Endodermal cell (in vitro differentiated cells): ENCODE results near the gene AFAP1L2. TPM values are rescaled to one million over a fixed set of nuclear protein-coding genes. Genes with fewer than 3 reads are reported as not detected.

Experiments
- DNase-seq: peaks from one replicate; pipeline ENCODE4 v3.0.0-alpha.2; 2017
- H3K27ac ChIP-seq: 2 replicates; pipeline ENCODE4 v1.5.1; 2013; ENCODE audit warnings: mild to moderate bottlenecking, low read depth, low read length, moderate library complexity
- H3K27me3 ChIP-seq: 2 replicates; pipeline ENCODE4 v1.6.1; 2013; ENCODE audit warnings: mild to moderate bottlenecking, low read length, moderate library complexity; ENCODE audit not compliant: insufficient read depth, control insufficient read depth, poor library complexity, severe bottlenecking
- H3K36me3 ChIP-seq: 2 replicates; pipeline ENCODE4 v1.7.0; 2013; ENCODE audit warnings: mild to moderate bottlenecking, low read length, moderate library complexity; ENCODE audit not compliant: control insufficient read depth, insufficient read depth
- H3K4me1 ChIP-seq: one replicate; pipeline ENCODE4 v1.7.0; 2013; ENCODE audit warnings: low read length; ENCODE audit not compliant: control insufficient read depth, insufficient read depth
- H3K4me3 ChIP-seq: 2 replicates; pipeline ENCODE4 v1.5.1; 2013; ENCODE audit warnings: mild to moderate bottlenecking, low read length, moderate library complexity
- H3K9ac ChIP-seq: 2 replicates; pipeline ENCODE4 v1.6.1; 2013; ENCODE audit warnings: mild to moderate bottlenecking, low read length, moderate library complexity; ENCODE audit not compliant: poor library complexity, severe bottlenecking; ENCODE audit errors: extremely low read depth
- H3K9me3 ChIP-seq: 2 replicates; pipeline ENCODE4 v1.6.1; 2013; ENCODE audit warnings: mild to moderate bottlenecking, low read length, moderate library complexity; ENCODE audit not compliant: control insufficient read depth
- H3K27ac Mint-ChIP-seq: 2 replicates; pipeline ENCODE4 v1.8.0; 2020; ENCODE audit warnings: mixed read lengths
- H3K27me3 Mint-ChIP-seq: 2 replicates; pipeline ENCODE4 v1.8.0; 2021; ENCODE audit warnings: mild to moderate bottlenecking, mixed read lengths; ENCODE audit not compliant: insufficient read depth
- H3K36me3 Mint-ChIP-seq: 2 replicates; pipeline ENCODE4 v1.8.0; 2020; ENCODE audit warnings: low read depth, mixed read lengths
- H3K4me1 Mint-ChIP-seq: 2 replicates; pipeline ENCODE4 v1.8.0; 2020; ENCODE audit warnings: mixed read lengths
- H3K4me3 Mint-ChIP-seq: 2 replicates; pipeline ENCODE4 v1.8.0; 2020; ENCODE audit warnings: mild to moderate bottlenecking, moderate library complexity, mixed read lengths
- H3K9me3 Mint-ChIP-seq: 2 replicates; pipeline ENCODE4 v1.8.0; 2020; ENCODE audit warnings: mild to moderate bottlenecking, mixed read lengths
- WGBS, 2 experiments: methylation state at CpG; one replicate each; pipeline versions ENCODE4 v1.1.5 to v1.1.7; 2013; ENCODE audit warnings: missing lambda C conversion rate in 2 of 2, mixed read lengths in 1 of 2; ENCODE audit not compliant: insufficient coverage in 1 of 2, insufficient read length in 1 of 2; 5-methylcytosine and 5-hydroxymethylcytosine counted together
- total RNA-seq, 2 donors: library from RNA; stranded (reverse); fragmentation: NEBNext Ultra II Directional in 1 of 2; extraction: Animal tissue kit (Norgen Biotek cat#: 25700) in 1 of 2; gene quantifications; 2 replicates in 1 of 2; 3 replicates in 1 of 2; pipeline ENCODE4 v1.2.1, GENCODE V29; 2021
- TF ChIP-seq, protein P1 (sequence below): fragments of 200-600 bp; sonication (generic); conservative IDR thresholded peaks from 2 replicates; pipeline ENCODE4 v1.5.0; 2021; ENCODE audit warnings: antibody characterized with exemption, mild to moderate bottlenecking

AFAP1L2 gene
- total RNA-seq, 2 donors from 2014 or later: 1.5 to 2.2 TPM

DNA sequence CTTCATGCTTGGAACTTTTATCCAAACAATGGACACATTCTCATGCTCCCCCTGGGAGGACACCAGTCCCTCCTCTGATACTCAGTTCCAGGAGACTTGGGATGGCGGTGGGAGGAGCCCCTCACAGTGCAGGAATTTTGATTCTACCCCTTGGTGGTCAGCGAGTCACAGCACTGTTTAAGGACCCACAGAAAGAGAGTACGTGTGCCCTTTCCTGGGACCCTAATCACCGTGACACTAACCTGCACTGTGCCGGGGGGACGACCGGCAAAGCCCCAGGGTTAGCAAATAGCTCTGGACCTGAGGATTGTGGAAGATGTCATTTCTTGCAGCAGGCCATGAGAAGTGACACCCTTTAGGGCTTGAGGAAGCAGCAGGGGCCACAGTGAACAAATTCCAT lies 10.4 kb downstream of the AFAP1L2 start:
- no peaks in the 10 kb centered on the region for H3K9me3 ChIP-seq
- Mint-ChIP-seq H3K4me3 (no peak overlapping the region), H3K27ac (no peak overlapping the region), H3K27me3 (peaks cover 21% of the 10 kb centered on the region), H3K36me3 (no peaks in the 10 kb centered on the region), H3K9me3 (no peaks in the 10 kb centered on the region), H3K4me1 (peaks cover 5% of the 10 kb centered on the region)
- TF ChIP-seq, protein P1, sequence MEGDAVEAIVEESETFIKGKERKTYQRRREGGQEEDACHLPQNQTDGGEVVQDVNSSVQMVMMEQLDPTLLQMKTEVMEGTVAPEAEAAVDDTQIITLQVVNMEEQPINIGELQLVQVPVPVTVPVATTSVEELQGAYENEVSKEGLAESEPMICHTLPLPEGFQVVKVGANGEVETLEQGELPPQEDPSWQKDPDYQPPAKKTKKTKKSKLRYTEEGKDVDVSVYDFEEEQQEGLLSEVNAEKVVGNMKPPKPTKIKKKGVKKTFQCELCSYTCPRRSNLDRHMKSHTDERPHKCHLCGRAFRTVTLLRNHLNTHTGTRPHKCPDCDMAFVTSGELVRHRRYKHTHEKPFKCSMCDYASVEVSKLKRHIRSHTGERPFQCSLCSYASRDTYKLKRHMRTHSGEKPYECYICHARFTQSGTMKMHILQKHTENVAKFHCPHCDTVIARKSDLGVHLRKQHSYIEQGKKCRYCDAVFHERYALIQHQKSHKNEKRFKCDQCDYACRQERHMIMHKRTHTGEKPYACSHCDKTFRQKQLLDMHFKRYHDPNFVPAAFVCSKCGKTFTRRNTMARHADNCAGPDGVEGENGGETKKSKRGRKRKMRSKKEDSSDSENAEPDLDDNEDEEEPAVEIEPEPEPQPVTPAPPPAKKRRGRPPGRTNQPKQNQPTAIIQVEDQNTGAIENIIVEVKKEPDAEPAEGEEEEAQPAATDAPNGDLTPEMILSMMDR: no peak
- H3K27ac ChIP-seq: no peak overlapping the region
- WGBS, 2 experiments: 83 to 87% methylated on average over 7 of the region's 7 CpGs
- no peaks in the 10 kb centered on the region for H3K36me3 ChIP-seq
- no peak for DNase-seq
- no peak overlapping the region for H3K4me3 ChIP-seq
- H3K9ac ChIP-seq: no peak overlapping the region
- H3K27me3 ChIP-seq: peaks cover 14% of the 10 kb centered on the region
- no peaks in the 10 kb centered on the region for H3K4me1 ChIP-seq

DNA sequence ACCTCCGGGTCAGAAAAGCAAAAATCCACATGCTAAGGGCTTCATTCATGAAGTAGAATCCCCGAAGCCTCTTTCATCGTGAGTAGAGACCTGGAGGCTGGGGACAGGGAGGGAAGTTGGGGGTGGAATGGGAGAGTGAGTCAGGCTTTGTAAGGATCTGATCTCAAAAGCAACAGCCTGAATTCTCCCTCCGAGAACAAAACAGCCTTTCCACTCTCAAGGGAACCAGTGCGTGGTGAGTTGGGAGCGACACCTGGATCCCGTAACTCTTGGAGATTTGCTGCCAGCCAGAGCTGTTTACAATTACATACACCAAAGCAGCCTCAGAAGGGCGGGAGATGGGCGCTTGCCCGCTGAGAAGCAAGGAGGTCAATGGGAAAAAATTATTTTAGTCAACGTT lies 10.8 kb downstream of the AFAP1L2 start:
- Histone ChIP-seq H3K4me1 (no peaks in the 10 kb centered on the region), H3K9me3 (no peaks in the 10 kb centered on the region), H3K27ac (no peak overlapping the region), H3K36me3 (no peaks in the 10 kb centered on the region), H3K9ac (no peak overlapping the region), H3K4me3 (no peak overlapping the region), H3K27me3 (peaks cover 11% of the 10 kb centered on the region)
- 60 to 81% methylated on average over 1 to 11 of the region's 11 CpGs for WGBS, 2 experiments
- Mint-ChIP-seq H3K9me3 (no peaks in the 10 kb centered on the region), H3K4me1 (peaks cover 5% of the 10 kb centered on the region), H3K27me3 (peaks cover 17% of the 10 kb centered on the region), H3K4me3 (no peak overlapping the region), H3K27ac (peak overlapping the region; percentile 52), H3K36me3 (no peaks in the 10 kb centered on the region)
- DNase-seq: no peak
- TF ChIP-seq, protein P1: no peak

DNA sequence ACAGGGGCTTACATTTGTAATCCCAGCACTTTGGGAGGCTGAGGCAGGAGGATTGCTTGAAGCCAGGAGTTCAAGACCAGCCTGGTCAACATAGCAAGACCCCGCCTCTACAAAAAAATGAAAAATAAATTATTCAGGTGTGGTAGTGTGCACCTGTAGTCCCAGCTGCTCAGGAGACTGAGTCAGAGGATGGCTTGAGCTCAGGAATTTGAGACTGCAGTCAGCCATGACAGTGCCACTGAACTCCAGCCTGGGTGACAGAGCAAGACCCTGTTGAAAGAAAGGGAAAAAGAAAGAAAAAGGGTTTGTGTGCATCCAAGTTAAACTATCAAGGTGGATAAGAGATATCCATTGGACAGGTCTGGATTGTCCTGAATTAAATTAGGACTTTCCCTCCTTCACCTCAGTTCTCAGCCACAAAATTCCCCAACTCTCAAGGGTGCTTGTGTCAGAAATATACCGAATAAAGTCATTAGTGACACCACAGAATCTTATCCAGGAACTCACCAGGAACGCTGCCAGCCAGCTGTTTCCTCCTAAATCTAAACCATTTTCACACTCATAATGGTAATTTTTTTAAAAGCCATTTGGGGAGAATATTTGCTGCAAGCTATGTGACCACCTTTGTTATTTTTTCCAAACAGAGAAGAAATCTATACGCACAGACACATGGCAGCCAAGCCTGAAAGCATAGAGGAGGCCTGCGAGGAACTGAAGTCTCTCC lies 12.0 kb downstream of the AFAP1L2 start:
- no peak overlapping the region for H3K27ac ChIP-seq
- H3K4me3 Mint-ChIP-seq: no peak overlapping the region
- no peak for DNase-seq
- no peak overlapping the region for H3K9ac ChIP-seq
- H3K9me3 Mint-ChIP-seq: no peaks in the 10 kb centered on the region
- no peaks in the 10 kb centered on the region for H3K27me3 ChIP-seq
- H3K27me3 Mint-ChIP-seq: peaks cover 15% of the 10 kb centered on the region
- H3K4me1 ChIP-seq: no peaks in the 10 kb centered on the region
- no peaks in the 10 kb centered on the region for H3K36me3 Mint-ChIP-seq
- peaks cover 5% of the 10 kb centered on the region for H3K4me1 Mint-ChIP-seq
- H3K4me3 ChIP-seq: no peak overlapping the region
- no peaks in the 10 kb centered on the region for H3K9me3 ChIP-seq
- H3K27ac Mint-ChIP-seq: no peak overlapping the region
- H3K36me3 ChIP-seq: no peaks in the 10 kb centered on the region
- TF ChIP-seq, protein P1: no peak
- 83 to 92% methylated on average over 1 to 5 of the region's 5 CpGs for WGBS, 2 experiments
